Activated CD8-positive, alpha-beta memory T cell treated with anti-CD3 and anti-CD28 coated beads, Interleukin-2, amount 50 U/mL, for 1 hour (primary cell): Measurements from ENCODE around the gene TRIM3.

Experiments
- DNase-seq: peaks from one replicate; pipeline ENCODE4 v3.0.0-alpha.2; 2020; ENCODE audit errors: extremely low read depth

The TRIM3 gene

DNA sequence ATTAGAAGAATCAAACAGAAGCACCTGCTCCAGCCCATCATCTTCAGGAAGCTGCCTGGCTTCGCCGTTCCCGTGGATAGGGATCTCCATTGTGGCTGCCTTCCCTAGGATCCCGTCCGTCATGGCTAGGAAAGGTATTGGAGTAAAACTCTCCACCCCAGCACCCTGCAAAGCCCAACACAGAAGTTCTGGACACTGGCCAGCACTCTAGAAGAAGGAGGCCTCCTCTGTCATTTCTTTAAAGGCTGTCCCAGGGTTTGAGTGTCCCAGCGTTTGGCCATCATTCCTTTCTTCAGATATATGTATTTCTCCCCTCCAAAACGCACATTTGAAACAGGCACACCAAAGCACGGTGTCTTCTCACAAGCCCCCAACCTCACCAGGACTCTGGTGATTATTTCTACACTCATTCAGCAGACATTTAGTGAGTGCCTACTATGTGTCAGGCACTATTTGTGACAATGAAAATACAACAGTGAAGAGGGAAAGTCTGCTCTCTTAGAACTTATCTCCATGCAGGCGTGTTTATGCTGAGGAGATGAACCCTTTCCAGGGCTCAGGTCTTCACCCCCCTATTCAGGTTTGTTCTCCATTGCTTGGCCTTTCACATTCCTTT lies 6.7 kb upstream of the TRIM3 start:
- DNase-seq: no peak

DNA sequence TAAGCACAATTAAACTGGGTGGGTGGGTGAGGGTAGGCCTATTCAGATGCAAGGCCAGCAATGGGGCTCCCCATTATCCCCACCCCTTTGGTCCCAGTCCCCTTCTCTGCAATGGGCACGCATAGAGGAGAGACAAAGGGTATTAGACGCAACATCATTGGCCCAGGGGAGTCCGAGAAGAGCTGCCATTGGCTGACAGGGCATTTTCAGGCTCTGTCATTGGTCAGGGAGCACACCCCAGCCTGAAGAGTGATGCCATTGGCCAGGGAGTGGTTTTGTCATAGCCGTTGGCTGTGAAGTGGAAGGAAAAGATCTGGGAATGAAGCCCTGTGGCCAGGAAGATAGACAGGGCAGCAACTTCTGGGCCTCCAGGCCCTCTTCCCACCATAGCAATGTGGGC lies 2.8 kb upstream of the TRIM3 start:
- DNase-seq: no peak

DNA sequence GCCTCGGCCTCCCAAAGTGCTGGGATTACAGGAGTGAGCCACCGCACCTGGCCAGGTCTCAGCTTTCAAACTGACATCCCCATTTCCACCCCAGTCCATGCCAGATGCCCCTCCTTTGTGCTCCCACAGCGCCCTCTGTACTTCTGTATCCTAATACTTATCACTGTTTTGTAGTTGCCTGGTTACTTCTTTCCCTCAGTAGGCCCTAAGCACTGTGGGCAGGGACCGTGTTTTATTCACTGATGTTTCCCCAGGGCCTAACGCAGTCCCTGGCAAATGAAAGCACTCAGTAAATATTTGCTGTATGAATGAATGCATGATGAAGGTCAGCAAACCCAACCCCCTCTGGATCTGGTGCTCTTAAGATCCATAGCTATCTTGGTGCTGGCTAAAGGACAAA lies 2.2 kb upstream of the TRIM3 start:
- DNase-seq: no peak

DNA sequence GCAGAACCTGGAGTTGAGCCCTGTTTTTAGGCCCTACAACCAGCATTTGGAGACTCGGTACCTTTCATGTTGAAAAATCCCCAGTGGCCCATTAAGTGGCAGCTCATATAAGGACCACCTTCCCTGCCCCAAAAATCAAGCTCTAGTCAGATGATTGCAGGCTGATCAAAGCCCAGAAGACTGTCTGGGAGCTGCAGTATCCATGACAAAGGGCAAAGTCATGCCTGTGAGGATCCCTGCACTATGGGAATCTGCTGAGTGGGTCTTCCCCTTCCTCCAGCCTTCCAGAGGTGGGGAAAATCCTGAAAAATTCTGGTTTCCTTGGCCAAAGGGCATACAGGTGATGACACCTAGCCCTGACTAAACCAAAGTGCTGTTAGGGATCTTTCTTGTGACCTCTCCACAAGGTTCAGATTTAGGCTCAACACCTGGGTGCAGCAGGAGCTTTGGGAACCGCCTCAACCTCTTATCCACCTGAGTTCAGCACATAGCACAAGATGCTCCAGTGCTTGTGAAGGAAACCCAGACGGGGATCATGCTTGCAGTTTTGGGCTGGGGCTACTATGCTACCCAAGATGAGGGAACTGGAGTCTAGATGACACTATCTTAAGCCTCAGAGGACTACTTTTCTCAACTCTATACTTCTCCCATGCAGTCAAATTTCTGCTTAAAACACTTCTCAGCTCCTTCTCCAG lies 1.2 kb upstream of the TRIM3 start:
- DNase-seq: no peak

DNA sequence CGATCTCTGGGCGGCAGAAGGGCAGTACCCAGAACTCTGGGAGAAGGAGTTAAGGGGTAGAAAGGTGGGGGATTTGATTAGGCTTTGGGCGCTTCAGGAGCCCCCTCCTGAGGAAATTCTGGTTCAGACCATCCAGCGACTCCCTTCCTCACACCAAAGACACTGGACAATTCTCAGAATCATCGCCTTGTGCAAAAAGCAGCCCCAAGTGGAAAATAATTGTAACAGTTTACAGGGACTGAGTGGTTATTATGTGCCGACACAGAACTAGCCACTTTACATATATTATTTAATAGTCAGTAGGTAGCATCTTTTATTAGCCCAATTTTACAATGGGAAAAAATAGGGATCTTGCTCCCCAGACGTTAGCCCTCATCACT lies 662 bp upstream of the TRIM3 start:
- DNase-seq: no peak

DNA sequence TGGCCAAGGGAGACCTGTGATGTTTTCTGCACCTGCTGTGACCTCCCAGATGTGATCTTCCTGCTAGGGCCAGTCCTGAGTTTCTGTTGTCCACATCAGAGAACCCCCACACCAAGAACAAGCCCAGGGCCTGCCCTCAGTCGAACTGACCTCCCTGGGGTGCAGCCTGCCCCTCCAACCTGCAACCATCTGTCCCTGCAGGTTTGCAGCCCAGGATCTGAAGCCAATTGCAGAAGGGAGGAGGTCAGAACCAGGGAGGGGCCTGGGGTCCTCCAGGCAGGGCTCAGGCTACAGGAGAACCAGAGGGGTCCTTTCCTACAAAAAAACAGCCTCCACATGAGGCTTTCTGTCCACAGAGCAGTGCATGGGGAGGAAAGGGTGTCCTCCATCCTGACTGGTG lies 807 bp downstream of the TRIM3 start:
- no peak for DNase-seq

DNA sequence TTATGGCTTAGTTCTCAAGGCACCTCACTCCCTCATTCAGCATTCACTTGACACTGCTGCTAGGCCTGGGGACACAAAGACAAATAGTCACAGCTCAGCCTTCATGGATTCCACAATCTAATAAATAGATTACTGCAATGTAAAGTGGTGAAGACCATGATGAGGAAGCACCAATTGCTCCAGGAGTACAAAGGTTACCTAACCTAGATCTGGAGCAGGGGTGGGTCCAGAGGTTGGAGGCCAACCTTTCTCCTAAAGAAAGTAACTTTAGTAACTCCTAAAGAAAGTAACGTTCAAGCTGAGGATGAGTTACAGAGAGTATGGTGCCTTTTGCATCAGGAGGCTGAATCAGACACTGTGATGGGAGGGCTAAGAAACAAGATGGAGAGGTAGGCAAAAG lies 4.1 kb downstream of the TRIM3 start:
- DNase-seq: no peak

DNA sequence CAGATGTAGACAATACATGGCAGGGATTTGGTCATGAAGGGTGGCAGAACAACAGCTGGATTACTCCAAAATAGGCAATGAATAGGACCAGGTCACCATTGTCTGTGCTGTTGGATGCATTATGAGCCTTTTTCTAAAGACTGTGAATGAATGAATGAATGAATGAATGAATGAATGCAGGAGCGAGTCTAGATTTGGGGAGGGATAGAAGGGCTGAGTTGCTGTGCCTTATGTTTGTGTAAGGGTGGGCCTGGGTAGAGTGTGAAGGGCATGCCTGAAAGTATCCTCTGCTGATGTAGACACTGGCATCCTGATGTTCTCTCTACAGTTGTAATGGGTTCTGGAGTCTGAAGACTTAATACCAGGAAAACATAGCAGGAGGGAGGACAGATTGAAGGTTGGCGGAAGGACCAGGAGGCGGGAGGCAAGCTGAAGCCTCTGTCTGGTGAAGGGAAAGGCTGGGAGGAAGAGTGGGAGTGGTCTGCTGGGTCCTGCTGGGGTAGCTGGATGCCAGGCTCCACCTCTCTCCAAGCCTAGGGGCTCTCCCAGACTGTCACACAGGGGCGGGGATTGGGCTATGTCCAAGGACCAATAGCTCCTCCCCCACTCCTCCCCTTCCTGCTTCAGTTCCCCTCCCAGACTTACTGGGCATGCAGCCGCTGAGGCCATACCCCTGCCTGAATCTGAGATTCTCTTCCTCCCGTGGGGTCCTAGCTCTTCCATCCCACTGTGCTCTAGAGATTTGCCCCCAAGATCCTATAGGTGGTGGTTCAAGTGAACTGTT lies 4.8 kb downstream of the TRIM3 start:
- DNase-seq: no peak

DNA sequence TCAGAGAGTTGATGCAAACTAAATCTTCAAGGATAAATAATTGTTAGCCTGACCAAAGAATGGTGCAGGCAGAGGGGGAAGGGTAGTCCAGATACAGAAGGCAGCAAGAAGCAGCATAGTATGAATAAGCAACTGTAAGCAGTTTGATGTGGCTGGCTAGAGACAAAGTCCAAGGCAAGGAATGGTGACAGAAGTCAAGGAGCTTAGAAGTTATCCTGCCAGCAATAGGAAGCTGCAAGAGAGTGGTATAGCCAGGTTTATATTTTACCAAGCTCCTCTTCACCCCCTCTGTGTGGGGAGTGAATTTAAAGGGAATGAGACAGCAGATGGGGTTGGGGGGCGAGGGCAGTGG lies 14.7 kb downstream of the TRIM3 start:
- DNase-seq: no peak

DNA sequence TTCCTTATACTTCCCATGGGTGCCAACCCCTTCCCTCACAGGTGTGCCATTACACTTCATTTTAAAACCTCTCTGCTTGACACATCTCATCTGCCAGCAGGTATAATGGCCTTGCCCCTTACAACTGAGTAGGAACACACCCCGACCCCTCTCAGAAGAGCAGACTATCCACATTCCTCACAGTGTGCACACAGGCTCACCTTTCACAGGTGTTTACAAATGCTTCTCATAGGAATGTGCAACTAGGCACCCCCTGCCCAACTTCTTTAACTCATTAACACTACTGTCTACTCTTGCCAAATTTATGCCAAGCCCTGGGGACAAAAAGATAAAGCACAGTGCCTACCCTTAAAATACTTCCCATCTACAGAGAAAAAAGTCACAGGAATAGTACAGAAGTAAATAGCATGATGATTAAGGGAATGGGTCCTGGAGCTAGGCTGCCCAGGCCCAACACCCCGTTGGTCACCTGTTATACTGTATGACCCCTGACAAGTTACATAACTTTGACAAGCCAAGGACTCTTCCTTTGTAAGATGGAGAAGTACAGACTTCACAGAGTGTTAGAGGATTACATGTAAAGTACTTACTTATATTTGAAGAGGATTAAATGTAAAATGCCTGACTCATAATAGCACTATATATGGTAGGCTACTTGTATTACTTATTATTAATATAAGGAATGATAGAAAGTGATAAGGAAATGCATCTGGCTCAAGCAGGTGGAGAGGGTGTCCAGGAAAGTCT lies 15.2 kb downstream of the TRIM3 start:
- DNase-seq: no peak

DNA sequence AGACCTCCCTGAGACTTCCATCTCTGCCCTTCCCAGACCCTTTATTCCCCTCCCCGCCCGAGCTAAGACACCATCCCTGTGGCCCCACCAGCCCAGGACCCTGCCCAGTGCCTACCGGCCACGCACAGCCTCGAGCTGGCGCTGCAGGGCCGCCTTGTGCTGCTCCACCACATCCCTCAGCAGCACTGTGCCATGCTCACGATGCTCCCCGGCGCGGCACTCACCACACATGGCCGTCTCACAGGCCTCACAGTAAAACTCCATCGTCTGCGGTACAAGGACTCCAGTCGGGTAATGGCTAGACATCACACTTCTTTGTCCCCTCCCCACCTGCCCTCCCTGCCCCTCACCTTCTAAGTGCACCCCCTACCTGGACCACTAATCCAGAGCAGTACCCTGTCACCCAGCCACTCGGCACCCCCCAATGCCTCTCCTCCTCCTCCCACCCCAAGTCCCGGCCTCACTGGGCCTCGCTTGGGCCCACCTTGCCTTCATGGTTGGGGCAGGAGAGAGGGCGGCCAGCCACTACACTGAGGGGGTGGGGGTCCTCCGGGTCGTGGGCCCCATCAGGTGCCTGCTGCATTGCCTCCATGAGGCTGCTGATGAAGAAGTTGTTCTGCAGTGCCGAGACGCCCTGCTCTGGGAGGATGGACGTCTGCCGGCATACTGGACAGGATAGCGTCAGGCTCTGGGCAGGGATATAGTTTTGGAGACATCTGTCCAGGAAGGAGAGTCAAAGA lies 16.0 kb downstream of the TRIM3 start:
- no peak for DNase-seq

DNA sequence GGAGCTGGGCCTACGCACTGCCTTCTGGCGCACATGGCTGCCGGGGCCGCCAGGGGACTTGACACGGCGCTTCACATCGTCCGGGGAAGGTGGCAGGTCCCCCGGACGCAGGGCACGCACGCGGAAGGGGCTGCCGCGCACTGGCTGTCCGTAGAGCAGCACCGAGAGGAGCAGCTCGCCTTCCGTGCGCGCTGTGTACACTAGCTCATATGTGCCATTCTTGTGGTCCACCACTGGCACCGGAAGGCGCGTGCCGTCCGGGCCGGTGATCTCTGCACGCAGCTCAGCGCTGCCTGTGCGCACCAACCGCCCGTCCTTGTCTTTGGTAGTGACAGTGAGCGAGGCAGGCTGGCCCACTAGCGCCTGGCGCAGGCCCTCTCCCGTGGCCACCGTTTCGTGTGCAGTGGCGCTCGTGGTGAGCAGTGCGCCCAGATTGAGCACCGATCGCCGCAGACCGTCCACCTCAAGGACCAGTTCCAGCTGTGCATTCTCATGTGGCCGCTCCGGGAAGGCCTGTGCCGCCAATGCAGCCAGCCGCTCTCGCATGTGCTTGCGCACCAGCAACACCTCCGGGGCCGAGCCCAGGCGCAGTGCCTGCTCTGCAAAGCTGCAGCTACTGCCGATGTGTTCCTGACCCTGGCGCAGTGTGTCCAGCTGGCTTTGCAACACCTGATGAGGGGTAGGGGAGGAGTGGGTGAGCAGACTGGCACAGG lies 17.2 kb downstream of the TRIM3 start:
- DNase-seq: no peak

DNA sequence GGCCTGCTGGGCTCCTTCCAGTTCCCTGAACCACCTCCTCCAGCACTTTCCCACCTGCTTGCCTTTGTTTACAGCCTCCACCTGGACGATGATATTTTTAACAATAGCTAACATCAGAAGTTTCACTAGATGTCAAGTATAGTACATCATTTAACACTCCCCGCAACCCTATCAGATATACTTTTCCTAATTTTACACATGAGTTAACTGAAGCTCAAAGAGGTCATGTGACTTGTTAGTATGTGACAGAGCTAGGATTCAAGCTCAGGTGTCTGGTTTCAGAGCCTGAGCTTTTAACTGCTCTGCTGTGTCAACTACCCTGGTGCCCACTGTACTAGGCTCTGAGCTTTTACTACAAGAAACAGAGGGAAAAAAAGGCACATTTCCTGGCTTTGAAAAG lies 18.7 kb downstream of the TRIM3 start:
- DNase-seq: no peak

DNA sequence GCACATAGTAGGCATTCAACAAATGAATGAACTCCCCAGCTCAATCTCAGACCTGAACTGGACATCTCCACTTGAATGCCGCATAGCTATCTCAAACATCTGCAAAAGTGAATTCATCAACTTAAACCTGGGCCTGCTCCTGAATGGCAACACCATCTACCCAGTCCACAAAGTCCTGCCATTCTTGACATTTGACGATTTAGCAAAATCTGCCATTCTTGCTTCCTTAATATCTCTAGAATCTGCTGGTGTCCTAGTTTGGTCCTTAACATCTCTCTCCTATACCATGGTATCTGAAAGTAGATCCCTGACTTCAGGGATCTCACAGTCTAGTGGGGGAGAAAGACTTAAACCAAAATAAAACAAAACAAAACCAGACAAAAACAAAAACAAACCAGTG lies 20.6 kb downstream of the TRIM3 start:
- DNase-seq: no peak

DNA sequence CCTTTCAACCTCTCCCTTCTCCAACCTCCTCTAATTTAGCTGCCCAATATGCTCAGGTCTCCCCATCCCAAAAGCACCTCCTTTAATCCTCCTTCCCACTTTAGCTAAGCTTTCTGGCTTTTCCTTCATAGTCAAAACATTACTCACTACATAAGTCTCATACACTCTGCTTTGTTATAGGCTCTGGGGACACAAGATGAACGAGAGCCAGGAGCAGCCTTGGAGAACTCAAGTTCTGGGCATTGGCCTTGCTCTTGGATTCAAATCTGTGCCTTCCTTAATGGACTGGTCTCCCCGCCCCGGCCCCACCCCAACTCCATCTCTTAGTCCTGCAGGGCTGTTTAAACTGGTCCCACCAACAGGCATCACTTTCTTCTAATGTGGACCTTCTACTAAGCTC lies 21.5 kb downstream of the TRIM3 start:
- no peak for DNase-seq

DNA sequence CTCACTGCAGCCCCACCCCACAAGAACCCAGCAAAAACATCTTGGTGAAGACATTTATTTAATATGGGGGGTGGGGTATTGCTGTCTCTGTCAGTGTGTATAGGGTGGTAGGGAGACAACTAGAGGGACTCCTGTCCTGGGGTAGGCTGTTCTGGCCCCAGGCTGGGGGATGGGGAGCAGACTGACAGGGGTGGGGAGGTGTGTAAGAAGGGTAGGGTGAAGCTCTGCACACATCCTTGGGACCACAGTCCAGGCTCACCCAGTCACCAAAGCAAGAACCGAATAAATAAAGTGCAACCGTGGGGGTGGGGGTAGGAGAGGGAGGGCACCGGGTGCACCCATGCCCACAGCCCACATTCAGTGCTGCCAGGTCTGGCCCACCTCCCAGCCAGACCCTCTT lies 25.2 kb downstream of the TRIM3 start:
- DNase-seq: no peak

DNA sequence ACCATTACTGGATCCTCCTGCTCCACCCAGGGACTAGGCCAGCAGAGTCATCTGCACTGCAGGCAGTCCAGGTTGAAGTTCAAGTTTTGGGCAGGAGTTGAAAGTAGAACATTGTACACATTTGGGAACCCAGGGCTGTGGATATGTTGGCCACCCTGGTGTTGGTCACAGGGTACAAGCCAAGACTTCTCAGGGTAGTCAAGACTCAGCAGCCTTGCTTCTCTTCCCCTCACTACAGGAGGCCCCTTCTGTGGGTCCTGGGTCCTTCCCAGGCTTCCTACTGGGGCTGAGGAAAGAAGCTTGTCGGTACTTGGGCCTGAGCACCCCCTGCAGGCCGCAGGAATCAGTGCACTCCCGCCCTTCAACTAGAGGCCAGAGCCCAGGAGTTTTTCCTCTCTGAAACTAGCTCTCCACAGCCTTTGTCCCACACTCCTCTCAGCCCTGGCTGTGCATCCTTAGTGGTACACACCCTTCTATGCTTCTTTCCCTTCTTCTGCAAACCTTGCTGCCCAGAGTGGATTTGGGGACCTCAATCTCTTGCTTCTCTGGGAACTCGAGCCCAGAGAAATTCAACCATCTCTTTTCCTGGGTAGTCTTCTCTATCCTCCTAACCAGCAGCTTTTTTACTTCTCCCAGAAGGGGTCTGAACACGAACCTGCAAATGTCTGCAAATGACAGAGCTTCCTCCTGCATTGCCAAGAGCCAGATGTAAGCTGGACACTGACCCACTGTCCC lies 30.3 kb downstream of the TRIM3 start:
- peak; percentile 19 for DNase-seq

DNA sequence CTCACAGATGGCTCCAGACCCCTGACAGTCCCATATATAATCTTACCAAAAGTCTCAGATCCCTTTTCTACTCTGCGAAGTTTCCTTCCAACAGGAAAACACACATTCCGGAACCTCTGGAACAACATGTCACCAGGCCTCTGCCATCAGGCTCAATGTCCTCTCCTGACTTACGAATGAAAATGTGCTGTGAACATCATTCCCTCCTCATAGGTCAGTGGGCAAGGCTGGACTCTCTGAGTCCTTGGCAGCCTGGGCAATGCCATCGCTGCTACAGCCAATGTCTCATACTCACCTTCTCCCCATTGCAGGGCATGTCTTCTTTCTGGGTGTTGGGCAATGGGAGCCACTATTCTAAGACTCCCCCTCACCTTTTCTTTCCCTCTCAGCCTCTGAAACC lies 31.3 kb downstream of the TRIM3 start:
- no peak for DNase-seq

DNA sequence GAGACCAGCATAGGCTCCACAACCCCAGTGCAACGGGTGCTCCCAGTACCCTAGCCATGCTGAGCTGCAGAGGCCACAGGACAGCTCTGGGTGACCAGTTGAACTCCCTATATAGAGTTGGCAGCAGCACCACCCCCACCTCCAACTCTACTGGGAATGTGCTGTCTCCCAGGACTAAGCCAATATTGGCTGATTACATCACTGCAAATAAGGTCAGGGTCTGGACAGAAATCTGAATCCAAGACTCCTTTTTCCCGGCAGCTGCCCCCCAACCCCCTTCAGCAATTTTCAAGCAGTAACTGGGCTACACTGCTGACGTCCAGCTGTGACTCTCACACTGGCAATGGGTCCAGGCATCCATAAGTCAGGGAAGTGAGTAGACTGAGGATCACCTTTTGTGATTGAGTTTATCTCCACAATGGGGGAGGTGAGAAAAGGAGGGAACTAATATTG lies 32.8 kb downstream of the TRIM3 start, which contains the start of gene HPX:
TSS of gene HPX (minus strand) at position 82 of the 453 bp plus-strand sequence. CDS start at position 58, 24 bp downstream.
- no peak for DNase-seq

DNA sequence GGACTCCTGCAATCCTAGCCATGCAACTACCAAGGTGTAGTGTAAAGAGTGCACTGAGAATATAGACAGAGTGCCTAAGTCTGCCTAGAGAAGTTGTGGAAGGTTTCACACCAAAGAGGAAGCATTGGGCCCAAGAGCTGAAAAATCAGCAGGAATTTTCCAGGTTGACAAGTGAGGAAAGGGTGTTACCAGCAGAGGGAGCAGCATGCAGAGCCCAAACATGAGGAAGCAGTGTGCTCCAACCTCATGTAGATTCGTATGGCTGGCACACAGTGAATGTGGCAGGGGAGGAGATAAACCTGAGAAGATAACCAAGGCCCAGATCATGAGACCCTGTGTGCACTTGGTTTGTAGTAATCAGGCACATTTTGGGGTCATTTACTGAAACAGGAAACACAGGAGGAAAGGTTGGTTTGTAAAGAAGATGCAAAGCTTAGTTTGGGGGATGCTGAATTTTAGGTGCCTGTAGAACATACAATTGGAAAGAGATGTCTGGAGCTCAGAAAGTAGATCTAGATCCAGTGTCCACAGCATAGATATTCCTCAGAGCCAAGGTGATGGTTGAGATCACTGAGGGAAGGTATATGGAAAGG lies 34.7 kb downstream of the TRIM3 start:
- no peak for DNase-seq
